GM23338 (cell line): Measurements from ENCODE around the gene LRTM1. TPM values are rescaled to one million over a fixed set of nuclear protein-coding genes. Genes with fewer than 3 reads are reported as not detected.

ENCODE experiments used
- ATAC-seq: fragments of 200-7000 bp; cut with Tn5 transposase; 3 replicates; pipeline ENCODE4 v1.9.1; 2020
- DNase-seq: peaks from one replicate; pipeline ENCODE4 v3.0.0-alpha.2; 2015; ENCODE audit warnings: low spot score
- H2AFZ ChIP-seq: fragments of 200-600 bp; sonication (generic); 2 replicates; pipeline ENCODE4 v1.8.0; 2016; ENCODE audit warnings: antibody characterized with exemption, mild to moderate bottlenecking, moderate library complexity
- H3F3A ChIP-seq: fragments of 200-600 bp; sonication (generic); replicated peaks from 2 replicates; pipeline ENCODE4 v1.8.0; 2017; ENCODE audit warnings: antibody characterized with exemption, mixed run types, low read depth
- H3K27ac ChIP-seq: fragments of 200-600 bp; sonication (generic); 2 replicates; pipeline ENCODE4 v1.6.1; 2016; ENCODE audit warnings: low read depth
- H3K27me3 ChIP-seq: fragments of 200-600 bp; sonication (generic); 2 replicates; pipeline ENCODE4 v1.8.0; 2016; ENCODE audit warnings: mild to moderate bottlenecking, mixed run types, moderate library complexity; ENCODE audit not compliant: insufficient read depth
- H3K36me3 ChIP-seq: fragments of 200-600 bp; sonication (generic); 2 replicates; pipeline ENCODE4 v1.8.0; 2016; ENCODE audit warnings: mild to moderate bottlenecking; ENCODE audit not compliant: insufficient read depth
- H3K4me1 ChIP-seq: fragments of 200-600 bp; sonication (generic); 2 replicates; pipeline ENCODE4 v1.8.0; 2016; ENCODE audit warnings: mild to moderate bottlenecking, moderate library complexity; ENCODE audit not compliant: insufficient read depth
- H3K4me2 ChIP-seq: fragments of 200-600 bp; sonication (generic); 2 replicates; pipeline ENCODE4 v1.7.1; 2017; ENCODE audit warnings: mixed run types
- H3K4me3 ChIP-seq: fragments of 200-600 bp; sonication (generic); 2 replicates; pipeline ENCODE4 v1.6.1; 2016; ENCODE audit warnings: mixed run types
- H3K79me2 ChIP-seq: fragments of 200-600 bp; sonication (generic); replicated peaks from 2 replicates; pipeline ENCODE4 v1.8.0; 2017; ENCODE audit warnings: mild to moderate bottlenecking; ENCODE audit not compliant: insufficient read depth
- H3K9me2 ChIP-seq: fragments of 200-600 bp; sonication (generic); 2 replicates; pipeline ENCODE4 v1.8.0; 2017; ENCODE audit not compliant: insufficient read depth
- H4K20me1 ChIP-seq: fragments of 200-600 bp; sonication (generic); replicated peaks from 2 replicates; pipeline ENCODE4 v1.8.0; 2017; ENCODE audit warnings: mild to moderate bottlenecking; ENCODE audit not compliant: insufficient read depth
- H3K27ac Mint-ChIP-seq: 2 replicates; pipeline ENCODE4 v1.8.0; 2020; ENCODE audit warnings: inconsistent platforms, mild to moderate bottlenecking, moderate library complexity, mixed read lengths
- H3K27me3 Mint-ChIP-seq: 3 replicates; pipeline ENCODE4 v1.8.0; 2022; ENCODE audit warnings: low read depth, mild to moderate bottlenecking, moderate library complexity, mixed read lengths, inconsistent platforms; ENCODE audit not compliant: insufficient read depth, poor library complexity
- H3K36me3 Mint-ChIP-seq: 3 replicates; pipeline ENCODE4 v1.8.0; 2021; ENCODE audit warnings: low read depth, mild to moderate bottlenecking, inconsistent platforms, moderate library complexity, mixed read lengths
- H3K4me1 Mint-ChIP-seq: 3 replicates; pipeline ENCODE4 v1.8.0; 2020; ENCODE audit warnings: mild to moderate bottlenecking, inconsistent platforms, mixed read lengths
- H3K4me3 Mint-ChIP-seq: 3 replicates; pipeline ENCODE4 v1.8.0; 2021; ENCODE audit warnings: moderate library complexity, mild to moderate bottlenecking, inconsistent platforms, mixed read lengths
- H3K9me3 Mint-ChIP-seq: 3 replicates; pipeline ENCODE4 v1.8.0; 2020; ENCODE audit warnings: moderate library complexity, mild to moderate bottlenecking, inconsistent platforms, mixed read lengths
- CREB1 ChIP-seq: fragments of 250-450 bp; sonication (Bioruptor Pico); IDR thresholded peaks from 2 replicates; pipeline ENCODE4 v1.5.0; 2020; ENCODE audit warnings: low read depth, mild to moderate bottlenecking, moderate library complexity
- ETS1 ChIP-seq: IDR thresholded peaks from 2 replicates; pipeline ENCODE4 v1.6.1; 2016; ENCODE audit warnings: antibody characterized with exemption
- EZH2 ChIP-seq: fragments of 200-600 bp; sonication (generic); IDR thresholded peaks from one replicate; pipeline ENCODE4 v1.8.0; 2017; ENCODE audit warnings: antibody characterized with exemption, mild to moderate bottlenecking, low read depth; ENCODE audit not compliant: unreplicated experiment
- EZH2phosphoT487 ChIP-seq: fragments of 200-600 bp; sonication (generic); IDR thresholded peaks from one replicate; pipeline ENCODE4 v1.8.1; 2018; ENCODE audit warnings: antibody characterized with exemption; ENCODE audit not compliant: unreplicated experiment
- JUNB ChIP-seq: IDR thresholded peaks from one replicate; pipeline ENCODE4 v1.6.1; 2016; ENCODE audit warnings: antibody characterized with exemption; ENCODE audit not compliant: unreplicated experiment
- NANOG ChIP-seq: IDR thresholded peaks from 2 replicates; pipeline ENCODE4 v1.6.1; 2016; ENCODE audit warnings: antibody characterized with exemption, borderline replicate concordance
- ZNF114 ChIP-seq: fragments of 250-450 bp; sonication (Bioruptor Pico); IDR thresholded peaks from 2 replicates; pipeline ENCODE4 v1.5.0; 2020; ENCODE audit warnings: mild to moderate bottlenecking, moderate library complexity
- ZNF331 ChIP-seq: fragments of 250-450 bp; sonication (Bioruptor Pico); IDR thresholded peaks from 2 replicates; pipeline ENCODE4 v1.5.0; 2020; ENCODE audit warnings: low read depth, mild to moderate bottlenecking, moderate library complexity
- polyA plus RNA-seq: library from polyadenylated mRNA; unstranded; fragments of >200 nt; fragmentation: Nextera tagmentation; extraction: Ambion mirVana; gene quantifications from 2 replicates; pipeline ENCODE4 v1.2.1, GENCODE V29; 2016
- total RNA-seq: library from RNA; depleted of rRNA; stranded (reverse); fragments of >200 nt; shearing (Covaris generic); gene quantifications from 2 replicates; pipeline ENCODE4 v1.2.3, GENCODE V29; 2014
- TF ChIP-seq, protein P1 (sequence below): IDR thresholded peaks from one replicate; pipeline ENCODE4 v1.6.1; 2018; ENCODE audit warnings: antibody characterized with exemption; ENCODE audit not compliant: unreplicated experiment
- TF ChIP-seq, protein P2 (sequence below), 2 experiments: fragments of 200-600 bp in 1 of 2; sonication (generic) in 1 of 2; conservative IDR thresholded peaks; 2 replicates each; pipeline versions ENCODE4 v1.5.1 to v1.6.1; 2016 to 2017; ENCODE audit warnings: antibody characterized with exemption in 2 of 2, low read depth in 2 of 2, mild to moderate bottlenecking in 2 of 2, moderate library complexity in 1 of 2

LRTM1 gene
- total and polyA plus RNA-seq, 2 experiments from 2014 or later = 0.47 TPM; not detected in 1

- TF ChIP-seq ETS1 (no peak), ZNF114 (CRISPR knock-in tag) (no peak), ZNF331 (CRISPR knock-in tag) (no peak)
Observed at GRCh38 chr3:54873059-54874010, 54.5 kb downstream of the LRTM1 start (continued).

DNA sequence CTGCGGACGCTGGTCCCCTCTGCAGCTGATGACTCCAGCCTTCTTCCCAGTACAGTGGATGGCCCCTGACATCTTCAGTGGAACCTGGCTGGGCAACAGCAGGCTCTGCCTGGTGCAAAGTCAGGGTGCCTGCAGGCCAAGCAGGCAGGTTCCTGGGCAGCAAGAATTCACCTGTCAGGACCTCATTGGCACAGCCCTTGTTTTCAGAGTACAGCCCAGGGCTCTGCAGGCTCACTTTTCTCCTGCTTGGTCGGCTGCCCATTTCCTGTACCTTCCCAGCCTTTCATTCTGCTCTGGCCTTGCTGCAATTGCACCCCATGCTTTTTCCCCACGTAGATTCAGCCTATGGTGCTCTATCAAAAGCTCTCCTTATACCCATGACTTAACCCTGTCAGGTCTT lies 56.0 kb downstream of the LRTM1 start:
- Histone ChIP-seq H3K4me3 (no peak overlapping the region), H3K27ac (no peak overlapping the region), H3K4me2 (no peak overlapping the region), H2AFZ (no peak overlapping the region), H3K36me3 (no peaks in the 10 kb centered on the region), H4K20me1 (no peaks in the 10 kb centered on the region), H3K27me3 (no peaks in the 10 kb centered on the region), H3F3A (no peaks in the 10 kb centered on the region), H3K79me2 (no peaks in the 10 kb centered on the region), H3K4me1 (no peaks in the 10 kb centered on the region), H3K9me2 (no peaks in the 10 kb centered on the region)
- no peak for TF ChIP-seq ZNF331 (CRISPR knock-in tag)
- no peak for TF ChIP-seq NANOG
- TF ChIP-seq EZH2 = no peak
- TF ChIP-seq EZH2phosphoT487 = no peak
- TF ChIP-seq, protein P1, sequence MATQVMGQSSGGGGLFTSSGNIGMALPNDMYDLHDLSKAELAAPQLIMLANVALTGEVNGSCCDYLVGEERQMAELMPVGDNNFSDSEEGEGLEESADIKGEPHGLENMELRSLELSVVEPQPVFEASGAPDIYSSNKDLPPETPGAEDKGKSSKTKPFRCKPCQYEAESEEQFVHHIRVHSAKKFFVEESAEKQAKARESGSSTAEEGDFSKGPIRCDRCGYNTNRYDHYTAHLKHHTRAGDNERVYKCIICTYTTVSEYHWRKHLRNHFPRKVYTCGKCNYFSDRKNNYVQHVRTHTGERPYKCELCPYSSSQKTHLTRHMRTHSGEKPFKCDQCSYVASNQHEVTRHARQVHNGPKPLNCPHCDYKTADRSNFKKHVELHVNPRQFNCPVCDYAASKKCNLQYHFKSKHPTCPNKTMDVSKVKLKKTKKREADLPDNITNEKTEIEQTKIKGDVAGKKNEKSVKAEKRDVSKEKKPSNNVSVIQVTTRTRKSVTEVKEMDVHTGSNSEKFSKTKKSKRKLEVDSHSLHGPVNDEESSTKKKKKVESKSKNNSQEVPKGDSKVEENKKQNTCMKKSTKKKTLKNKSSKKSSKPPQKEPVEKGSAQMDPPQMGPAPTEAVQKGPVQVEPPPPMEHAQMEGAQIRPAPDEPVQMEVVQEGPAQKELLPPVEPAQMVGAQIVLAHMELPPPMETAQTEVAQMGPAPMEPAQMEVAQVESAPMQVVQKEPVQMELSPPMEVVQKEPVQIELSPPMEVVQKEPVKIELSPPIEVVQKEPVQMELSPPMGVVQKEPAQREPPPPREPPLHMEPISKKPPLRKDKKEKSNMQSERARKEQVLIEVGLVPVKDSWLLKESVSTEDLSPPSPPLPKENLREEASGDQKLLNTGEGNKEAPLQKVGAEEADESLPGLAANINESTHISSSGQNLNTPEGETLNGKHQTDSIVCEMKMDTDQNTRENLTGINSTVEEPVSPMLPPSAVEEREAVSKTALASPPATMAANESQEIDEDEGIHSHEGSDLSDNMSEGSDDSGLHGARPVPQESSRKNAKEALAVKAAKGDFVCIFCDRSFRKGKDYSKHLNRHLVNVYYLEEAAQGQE = no peak
- TF ChIP-seq, protein P2, sequence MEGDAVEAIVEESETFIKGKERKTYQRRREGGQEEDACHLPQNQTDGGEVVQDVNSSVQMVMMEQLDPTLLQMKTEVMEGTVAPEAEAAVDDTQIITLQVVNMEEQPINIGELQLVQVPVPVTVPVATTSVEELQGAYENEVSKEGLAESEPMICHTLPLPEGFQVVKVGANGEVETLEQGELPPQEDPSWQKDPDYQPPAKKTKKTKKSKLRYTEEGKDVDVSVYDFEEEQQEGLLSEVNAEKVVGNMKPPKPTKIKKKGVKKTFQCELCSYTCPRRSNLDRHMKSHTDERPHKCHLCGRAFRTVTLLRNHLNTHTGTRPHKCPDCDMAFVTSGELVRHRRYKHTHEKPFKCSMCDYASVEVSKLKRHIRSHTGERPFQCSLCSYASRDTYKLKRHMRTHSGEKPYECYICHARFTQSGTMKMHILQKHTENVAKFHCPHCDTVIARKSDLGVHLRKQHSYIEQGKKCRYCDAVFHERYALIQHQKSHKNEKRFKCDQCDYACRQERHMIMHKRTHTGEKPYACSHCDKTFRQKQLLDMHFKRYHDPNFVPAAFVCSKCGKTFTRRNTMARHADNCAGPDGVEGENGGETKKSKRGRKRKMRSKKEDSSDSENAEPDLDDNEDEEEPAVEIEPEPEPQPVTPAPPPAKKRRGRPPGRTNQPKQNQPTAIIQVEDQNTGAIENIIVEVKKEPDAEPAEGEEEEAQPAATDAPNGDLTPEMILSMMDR (conservative IDR thresholded peaks at IDR 0.05; ENCODE audit: low read depth in 2 of 2) = no peak
- no peak for TF ChIP-seq CREB1 (CRISPR knock-in tag)
- TF ChIP-seq JUNB = no peak
- Mint-ChIP-seq H3K4me3 (no peak overlapping the region), H3K9me3 (no peaks in the 10 kb centered on the region), H3K36me3 (no peaks in the 10 kb centered on the region; the same call in 2 of the 3 replicates), H3K4me1 (peaks cover 21% of the 10 kb centered on the region), H3K27me3 (peaks cover 3% of the 10 kb centered on the region), H3K27ac (no peak overlapping the region)
- DNase-seq = no peak
- ATAC-seq = no peak
